GM23248 (cell line): ENCODE results near the gene RERE. TPM values are rescaled to one million over a fixed set of nuclear protein-coding genes. Genes with fewer than 3 reads are reported as not detected.

Experiments used
- DNase-seq: peaks from one replicate; pipeline ENCODE4 v3.0.0-alpha.2; 2015
- H2AFZ ChIP-seq: fragments of 200-600 bp; sonication (generic); 2 replicates; pipeline ENCODE4 v1.6.1; 2016; ENCODE audit warnings: antibody characterized with exemption
- H3F3A ChIP-seq: fragments of 200-600 bp; sonication (generic); 2 replicates; pipeline ENCODE4 v1.6.1; 2016; ENCODE audit warnings: mild to moderate bottlenecking, antibody characterized with exemption, mixed run types; ENCODE audit not compliant: insufficient read depth
- H3K27ac ChIP-seq: fragments of 200-600 bp; sonication (generic); 2 replicates; pipeline ENCODE4 v1.5.1; 2016; ENCODE audit warnings: mild to moderate bottlenecking
- H3K27me3 ChIP-seq: fragments of 200-600 bp; sonication (generic); replicated peaks from 2 replicates; pipeline ENCODE4 v1.6.1; 2016; ENCODE audit warnings: mild to moderate bottlenecking; ENCODE audit not compliant: insufficient read depth
- H3K36me3 ChIP-seq: fragments of 200-600 bp; sonication (generic); 2 replicates; pipeline ENCODE4 v1.6.1; 2016; ENCODE audit warnings: low read depth, mild to moderate bottlenecking
- H3K4me1 ChIP-seq: fragments of 200-600 bp; sonication (generic); 2 replicates; pipeline ENCODE4 v1.6.1; 2016; ENCODE audit warnings: mild to moderate bottlenecking; ENCODE audit not compliant: insufficient read depth
- H3K4me2 ChIP-seq: fragments of 200-600 bp; sonication (generic); one replicate; pipeline ENCODE4 v1.6.1; 2016; ENCODE audit warnings: mild to moderate bottlenecking; ENCODE audit not compliant: unreplicated experiment
- H3K4me3 ChIP-seq: fragments of 200-600 bp; sonication (generic); 2 replicates; pipeline ENCODE4 v1.5.1; 2016; ENCODE audit warnings: mild to moderate bottlenecking
- H3K79me2 ChIP-seq: fragments of 200-600 bp; sonication (generic); 2 replicates; pipeline ENCODE4 v1.6.1; 2016; ENCODE audit warnings: mild to moderate bottlenecking; ENCODE audit not compliant: insufficient read depth
- H3K9ac ChIP-seq: fragments of 200-600 bp; sonication (generic); 2 replicates; pipeline ENCODE4 v1.6.1; 2016; ENCODE audit warnings: mild to moderate bottlenecking
- H3K9me2 ChIP-seq: fragments of 200-600 bp; sonication (generic); 2 replicates; pipeline ENCODE4 v1.6.1; 2016; ENCODE audit warnings: mixed run types, mild to moderate bottlenecking, moderate library complexity; ENCODE audit not compliant: insufficient read depth
- H3K9me3 ChIP-seq: fragments of 200-600 bp; sonication (generic); one replicate; pipeline ENCODE4 v1.6.1; 2017; ENCODE audit warnings: low read depth
- H4K20me1 ChIP-seq: fragments of 200-600 bp; sonication (generic); 2 replicates; pipeline ENCODE4 v1.6.0; 2016; ENCODE audit not compliant: insufficient read depth
- EZH2 ChIP-seq: fragments of 200-600 bp; sonication (generic); IDR thresholded peaks from 2 replicates; pipeline ENCODE4 v1.6.1; 2018; ENCODE audit warnings: antibody characterized with exemption, mild to moderate bottlenecking; ENCODE audit not compliant: insufficient read depth, poor library complexity, severe bottlenecking
- EZH2phosphoT487 ChIP-seq: fragments of 200-600 bp; sonication (generic); IDR thresholded peaks from 2 replicates; pipeline ENCODE4 v1.6.1; 2018; ENCODE audit warnings: antibody characterized with exemption, moderate library complexity, mild to moderate bottlenecking, low read depth; ENCODE audit not compliant: insufficient read depth
- whole genome bisulfite sequencing, 2 experiments: methylation state at CpG; one replicate each; pipeline ENCODE4 v1.1.6; 2015 to 2017; ENCODE audit warnings: low lambda C conversion rate in 2 of 2, low coverage in 1 of 2; ENCODE audit errors: missing lambda C conversion rate in 2 of 2; 5-methylcytosine and 5-hydroxymethylcytosine counted together
- in situ Hi-C: fragments of 300-500 bp; cut with MboI; formaldehyde crosslinking; loops from 2 replicates; pipeline ENCODE4 v1.15.0; 2020
- polyA plus RNA-seq: library from polyadenylated mRNA; unstranded; fragments of >200 nt; fragmentation: Nextera tagmentation; extraction: Ambion mirVana; gene quantifications from 2 replicates; pipeline ENCODE4 v1.2.1, GENCODE V29; 2016
- total RNA-seq: library from RNA; depleted of rRNA; stranded (reverse); fragments of >200 nt; shearing (Covaris generic); gene quantifications from 2 replicates; pipeline ENCODE4 v1.2.3, GENCODE V29; 2014

The RERE gene
- total and polyA plus RNA-seq, 2 experiments from 2014 or later, result 26.0 to 26.2 TPM

DNA sequence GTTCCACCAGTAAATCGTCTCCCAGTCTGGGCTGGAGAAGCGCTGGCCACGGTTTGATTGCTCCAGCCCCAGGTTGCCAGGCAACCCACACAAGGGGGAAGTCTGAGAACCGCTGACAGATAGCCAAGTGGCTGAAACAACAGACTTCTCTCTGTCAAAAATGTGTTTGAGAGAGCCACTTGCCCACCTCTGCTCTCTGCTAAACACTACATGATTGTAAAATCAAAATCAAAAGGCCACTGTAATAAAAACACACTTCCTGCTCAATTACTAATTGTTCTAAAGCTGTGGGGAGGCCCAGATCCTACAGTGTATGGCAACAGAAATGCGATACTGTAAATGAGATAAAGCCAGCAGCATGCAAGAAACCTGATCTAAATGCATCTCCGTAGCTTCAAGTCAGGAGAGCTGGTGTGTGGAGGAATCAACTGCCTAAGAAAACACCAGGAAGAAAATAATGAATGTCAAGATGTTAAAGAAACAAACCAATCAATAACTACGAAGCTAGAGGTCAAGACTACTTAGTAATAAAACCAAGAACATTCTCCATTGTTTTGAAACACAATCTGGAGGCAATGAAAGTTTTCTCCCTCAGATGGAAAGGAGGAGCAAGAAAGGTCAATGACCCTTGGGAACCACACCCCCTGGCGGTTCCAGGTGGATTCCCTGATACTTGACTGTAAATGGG lies 378.3 kb downstream of the RERE start:
- H3F3A ChIP-seq, result peaks cover 6% of the 10 kb centered on the region
- DNase-seq, result peak; percentile 94
- peaks cover 13% of the 10 kb centered on the region; the same call in 1 of the 2 replicates for H3K79me2 ChIP-seq
- H3K9ac ChIP-seq, result peak overlapping the region; percentile 57
- no peak overlapping the region for H2AFZ ChIP-seq
- H3K27ac ChIP-seq, result peak overlapping the region; percentile 54
- H3K4me1 ChIP-seq, result peaks cover 13% of the 10 kb centered on the region
- no peak overlapping the region for H3K4me3 ChIP-seq
- no peaks in the 10 kb centered on the region for H4K20me1 ChIP-seq
- H3K36me3 ChIP-seq, result no peaks in the 10 kb centered on the region
- H3K27me3 ChIP-seq, result no peaks in the 10 kb centered on the region
- WGBS, 2 experiments, result 30 to 33% methylated on average over 8 of the region's 8 CpGs
- H3K9me3 ChIP-seq, result no peaks in the 10 kb centered on the region
- H3K9me2 ChIP-seq, result no peaks in the 10 kb centered on the region
- no peak for TF ChIP-seq EZH2
- no peak for TF ChIP-seq EZH2phosphoT487
- in situ Hi-C loops, result no loop called here
- peak overlapping the region; percentile 15 for H3K4me2 ChIP-seq

DNA sequence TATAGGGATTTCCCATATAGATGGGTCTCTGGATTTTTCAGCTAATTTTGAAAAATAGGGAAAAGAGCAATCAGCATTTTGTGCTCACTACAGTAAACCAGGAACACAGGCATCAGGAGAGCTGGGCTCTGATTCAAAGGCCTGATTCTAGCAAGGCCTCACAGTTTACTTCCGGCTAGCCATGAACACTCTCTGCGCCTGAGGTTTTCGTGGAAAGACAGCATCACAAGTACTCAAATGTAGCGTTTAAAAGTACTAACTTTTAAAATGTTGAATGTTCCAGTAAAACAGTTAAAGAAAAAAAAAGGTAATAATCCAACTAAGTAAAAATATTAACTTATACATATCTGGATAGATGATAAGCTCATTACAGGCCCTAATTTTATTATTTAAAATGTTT lies 379.0 kb downstream of the RERE start:
- 94 to 95% methylated on average over 4 of the region's 4 CpGs for WGBS, 2 experiments
- Histone ChIP-seq H3K4me3 (no peak overlapping the region), H3K4me2 (no peak overlapping the region), H3K9me3 (no peaks in the 10 kb centered on the region), H3K27ac (peak overlapping the region; percentile 54), H3K9me2 (no peaks in the 10 kb centered on the region), H3K79me2 (peaks cover 17% of the 10 kb centered on the region; the same call in 1 of the 2 replicates), H3K36me3 (no peaks in the 10 kb centered on the region), H3K27me3 (no peaks in the 10 kb centered on the region), H3K4me1 (peaks cover 13% of the 10 kb centered on the region), H3F3A (peaks cover 6% of the 10 kb centered on the region), H2AFZ (no peak overlapping the region), H4K20me1 (no peaks in the 10 kb centered on the region), H3K9ac (peak overlapping the region; percentile 57)
- DNase-seq, result no peak
- TF ChIP-seq EZH2phosphoT487, result no peak
- TF ChIP-seq EZH2, result no peak
- in situ Hi-C loops, result no loop called here

DNA sequence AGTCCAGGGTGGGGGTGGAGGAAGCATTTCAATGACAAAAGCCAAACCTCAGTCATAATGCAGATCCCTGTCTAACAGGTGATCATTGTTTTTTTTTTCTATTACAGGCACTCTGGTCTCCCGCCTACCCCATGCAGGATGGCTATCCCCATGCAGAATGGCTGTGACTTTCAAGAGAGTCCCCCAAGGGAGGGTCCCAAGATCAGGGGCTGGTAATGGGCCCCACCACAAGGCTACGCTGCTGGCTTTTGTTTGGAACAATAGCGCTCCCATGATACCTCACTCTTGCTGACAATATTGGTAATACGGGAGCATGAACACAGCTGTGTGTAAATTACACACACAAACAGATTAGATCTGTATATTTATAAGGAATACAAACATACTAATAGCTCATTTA lies 380.1 kb downstream of the RERE start:
- 97 to 98% methylated on average over 4 of the region's 4 CpGs for WGBS, 2 experiments

DNA sequence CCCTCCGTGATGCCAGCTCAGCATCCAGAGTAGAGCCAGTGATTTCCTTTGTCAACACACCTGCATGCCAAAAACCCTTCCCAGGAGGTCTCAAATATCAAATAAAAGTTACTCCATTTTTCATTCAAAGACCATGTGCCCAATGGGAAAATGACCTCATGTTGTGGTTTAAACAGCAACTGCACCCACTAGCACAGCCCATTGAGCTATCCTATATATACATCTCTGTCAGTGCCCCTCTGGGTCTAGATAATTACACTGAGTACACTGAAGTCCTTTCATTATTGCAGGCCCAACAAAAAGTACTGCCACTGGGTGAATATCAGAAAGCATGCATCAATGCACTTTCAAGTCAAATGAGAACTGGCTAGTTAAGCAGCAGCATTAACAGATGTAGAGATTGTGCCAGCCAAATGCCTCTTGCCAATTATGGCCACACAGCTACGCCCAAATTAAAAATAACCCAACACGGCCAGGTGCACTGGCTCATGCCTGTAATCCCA lies 381.8 kb downstream of the RERE start:
- Histone ChIP-seq H3K4me3 (no peak overlapping the region), H3K4me2 (no peak overlapping the region), H3K4me1 (peaks cover 13% of the 10 kb centered on the region), H3K9me2 (no peaks in the 10 kb centered on the region), H3K9ac (no peak overlapping the region), H4K20me1 (no peaks in the 10 kb centered on the region), H3K36me3 (no peaks in the 10 kb centered on the region), H3K27ac (no peak overlapping the region), H2AFZ (no peak overlapping the region), H3F3A (peaks cover 6% of the 10 kb centered on the region), H3K9me3 (no peaks in the 10 kb centered on the region), H3K79me2 (peaks cover 17% of the 10 kb centered on the region; the same call in 1 of the 2 replicates), H3K27me3 (no peaks in the 10 kb centered on the region)
- in situ Hi-C loops, result no loop called here
- no peak for DNase-seq
- WGBS, 2 experiments, result 89 to 90% methylated on average over 3 of the region's 3 CpGs
- no peak for TF ChIP-seq EZH2phosphoT487
- TF ChIP-seq EZH2, result no peak

More for the DNA sequence above, 380.1 kb downstream of the RERE start:
- H4K20me1 ChIP-seq, result no peaks in the 10 kb centered on the region
- H3K9ac ChIP-seq, result no peak overlapping the region
- in situ Hi-C loops, result no loop called here
- no peak overlapping the region for H2AFZ ChIP-seq
- H3K79me2 ChIP-seq, result peaks cover 17% of the 10 kb centered on the region; the same call in 1 of the 2 replicates
- TF ChIP-seq EZH2 (no peak), EZH2phosphoT487 (no peak)
- peaks cover 13% of the 10 kb centered on the region for H3K4me1 ChIP-seq
- no peak overlapping the region for H3K4me3 ChIP-seq
- no peaks in the 10 kb centered on the region for H3K9me2 ChIP-seq
- H3K36me3 ChIP-seq, result no peaks in the 10 kb centered on the region
- no peaks in the 10 kb centered on the region for H3K9me3 ChIP-seq
- H3K27me3 ChIP-seq, result no peaks in the 10 kb centered on the region
- H3K4me2 ChIP-seq, result no peak overlapping the region
- DNase-seq, result no peak
- no peak overlapping the region for H3K27ac ChIP-seq
- H3F3A ChIP-seq, result peaks cover 6% of the 10 kb centered on the region
